ACHN (cell line): ENCODE results near the gene RBFOX2.
"Not testable (repeated sequence)": the region's sequence is repeated elsewhere in the genome, so short reads cannot be mapped to it uniquely, and the experiment has no call there.

Experiments used
- DNase-seq: peaks from one replicate; pipeline ENCODE4 v3.0.0-alpha.2; 2015
- in situ Hi-C: cut with HindIII; loops from 2 replicates; pipeline ENCODE4 v1.10.0; 2017; ENCODE audit warnings: low sequenced_read_pairs, low pct_ligation_motif_present, low pct_unique_long_range_greater_than_20kb

RBFOX2 gene

DNA sequence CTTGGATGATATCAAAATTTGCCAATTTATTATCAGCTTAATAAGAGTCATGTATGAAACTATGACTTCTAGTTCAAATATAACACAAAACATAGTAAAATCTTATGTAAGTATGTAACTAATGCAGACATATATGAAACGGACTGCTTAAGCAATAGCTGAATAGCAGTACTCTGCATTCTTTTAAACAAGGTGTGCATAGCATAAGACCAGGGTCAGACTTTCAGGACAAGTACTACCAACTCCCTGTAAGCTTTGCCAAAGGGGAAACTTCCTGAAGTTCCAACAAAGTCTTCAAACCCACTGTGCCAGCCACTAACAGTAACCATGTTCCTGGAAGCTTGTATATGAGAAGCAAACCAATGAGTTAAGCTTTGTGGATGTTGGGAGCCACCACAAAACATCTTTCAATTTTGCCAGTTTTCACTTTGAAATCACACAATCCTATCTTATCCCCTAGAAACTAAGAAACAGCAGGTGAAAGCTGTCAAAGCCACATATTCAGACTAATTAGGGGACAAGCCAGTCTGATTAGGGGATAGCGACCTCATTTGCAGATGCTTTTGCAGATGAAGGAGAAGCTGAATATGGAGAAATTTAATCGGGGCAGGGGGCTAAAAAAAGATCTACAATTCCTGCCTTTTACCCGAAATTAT lies 13.3 kb downstream of the RBFOX2 start:
- DNase-seq: no peak
- in situ Hi-C loops: no loop called here

- DNase-seq: no peak
- in situ Hi-C loops: no loop called here
Observed at GRCh38 chr22:36014546-36015074, 14.0 kb downstream of the RBFOX2 start.

DNA sequence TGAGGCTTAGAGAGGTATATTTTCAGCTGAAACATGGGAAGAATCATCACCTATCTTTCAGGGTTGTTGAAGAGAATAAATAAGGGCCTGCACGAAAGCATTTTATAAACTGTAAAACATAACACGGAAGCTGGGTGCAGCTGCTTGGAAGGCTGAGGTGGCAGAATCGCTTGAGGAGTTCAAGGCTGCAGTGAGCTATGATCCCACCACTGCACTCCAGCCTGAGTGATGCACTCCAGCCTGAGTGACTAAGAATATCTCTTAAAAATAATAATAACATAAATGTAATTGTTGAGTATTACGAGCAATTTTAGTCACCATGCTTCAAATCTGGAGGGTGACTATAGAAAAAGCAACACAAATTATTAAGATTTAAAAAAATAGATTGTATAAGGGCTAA lies 16.3 kb downstream of the RBFOX2 start:
- in situ Hi-C loops: no loop called here

GRCh38 chr22:36010882-36011281 lies 17.7 kb downstream of the RBFOX2 start:
- in situ Hi-C loops: no loop called here
- peak; percentile 20 for DNase-seq

More for the DNA sequence above, 16.3 kb downstream of the RBFOX2 start:
- DNase-seq: no peak

DNA sequence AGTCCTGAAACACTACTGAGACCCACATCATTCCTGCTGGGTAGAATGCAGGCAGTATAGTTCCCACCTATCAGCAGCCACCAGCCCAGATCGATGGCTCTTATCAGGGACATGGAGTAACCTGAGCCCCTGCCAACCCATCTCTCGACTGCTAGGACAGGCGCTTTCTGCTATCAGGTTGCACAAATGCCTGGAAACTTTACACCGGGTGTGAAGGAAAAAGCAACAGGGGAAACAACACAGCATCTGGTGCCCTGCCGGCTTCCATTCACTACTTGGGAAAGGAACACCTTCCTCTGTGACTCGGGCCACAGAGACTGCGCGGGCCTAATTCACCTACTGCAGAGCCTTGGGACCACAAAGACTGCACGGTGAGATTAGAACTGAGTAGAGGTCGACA lies 18.5 kb downstream of the RBFOX2 start:
- DNase-seq: no peak
- in situ Hi-C loops: no loop called here

DNA sequence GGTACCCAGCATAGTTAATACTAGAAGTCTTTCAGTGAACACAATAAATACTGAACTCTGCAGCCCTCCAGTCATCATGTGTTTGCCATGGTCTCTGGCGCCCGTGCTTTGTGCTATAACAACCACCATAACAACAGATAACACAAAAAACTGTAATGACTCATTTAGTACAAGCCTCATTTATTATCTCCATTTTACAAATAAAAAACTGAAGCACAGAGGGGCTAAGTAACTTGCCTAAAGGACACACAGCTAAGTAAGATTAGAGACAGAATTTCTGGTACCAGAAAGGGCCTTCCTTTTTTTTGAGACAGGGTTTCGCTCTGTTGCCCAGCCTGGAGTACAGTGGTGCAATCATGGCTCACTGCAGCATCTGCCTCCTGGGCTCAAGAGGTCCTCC lies 19.5 kb downstream of the RBFOX2 start:
- no peak for DNase-seq
- in situ Hi-C loops: no loop called here

- in situ Hi-C loops: no loop called here
Observed at GRCh38 chr22:36008565-36008964, 20.1 kb downstream of the RBFOX2 start.

GRCh38 chr22:36008131-36008530 lies 20.5 kb downstream of the RBFOX2 start:
- in situ Hi-C loops: no loop called here
- DNase-seq: no peak

More at GRCh38 chr22:36008565-36008964, 20.1 kb downstream of the RBFOX2 start:
- DNase-seq: no peak

DNA sequence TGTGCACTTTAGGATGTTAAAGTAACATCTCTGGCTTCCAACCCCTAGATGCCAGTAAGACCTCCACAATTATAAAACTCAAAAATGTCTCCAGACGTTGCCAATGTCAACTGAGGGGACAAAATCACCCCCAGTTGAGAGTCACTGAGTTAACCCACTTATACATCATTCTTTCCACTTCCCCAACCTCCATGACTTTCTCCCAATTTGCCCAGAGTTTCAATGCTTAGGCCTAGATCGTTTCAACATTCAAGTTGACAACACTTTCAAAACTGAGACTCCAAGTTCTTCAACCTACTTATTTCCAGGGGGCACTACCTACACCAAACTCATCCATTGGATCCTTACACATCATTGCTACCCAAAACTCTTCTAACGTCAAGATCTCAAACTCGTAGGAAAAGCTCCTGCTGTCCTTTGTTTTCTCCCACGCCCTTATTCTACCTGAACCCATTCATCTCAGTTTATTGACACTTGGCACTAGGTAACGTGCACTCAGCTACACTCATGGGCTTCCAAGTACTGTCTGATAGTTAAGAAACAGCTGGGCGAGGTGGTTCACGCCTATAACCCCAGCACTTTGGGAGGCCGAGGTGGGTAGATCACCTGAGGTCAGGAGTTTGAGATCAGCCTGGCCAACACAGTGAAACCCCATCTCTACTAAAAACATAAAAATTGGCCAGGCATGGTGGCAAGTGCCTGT lies 24.5 kb downstream of the RBFOX2 start:
- DNase-seq: no peak
- in situ Hi-C loops: no loop called here

DNA sequence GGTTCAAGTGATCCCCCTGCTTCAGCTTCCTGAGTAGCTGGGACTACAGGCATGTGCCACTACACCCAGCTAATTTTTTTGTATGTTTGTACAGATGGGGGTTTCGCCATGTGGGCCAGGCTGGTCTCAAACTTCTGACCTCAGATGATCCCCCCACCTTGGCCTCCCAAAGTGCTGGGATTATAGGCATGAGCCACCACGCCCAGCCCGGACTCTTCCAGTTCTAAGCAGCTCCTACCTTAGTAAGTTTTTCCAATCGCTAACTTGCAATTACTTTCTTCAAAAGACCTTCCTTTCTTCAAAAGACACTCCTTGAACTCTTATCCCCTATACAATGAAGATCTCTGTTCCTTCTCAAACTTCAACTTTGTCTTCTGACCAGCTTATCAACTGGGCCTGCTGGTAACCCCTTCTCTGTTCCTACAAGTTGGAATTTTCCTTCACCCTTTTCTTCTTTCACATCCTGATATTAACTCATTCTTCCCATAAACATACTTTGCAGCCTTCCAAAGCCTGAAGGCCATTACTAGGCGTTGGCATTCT lies 25.8 kb downstream of the RBFOX2 start:
- no peak for DNase-seq
- in situ Hi-C loops: no loop called here

GRCh38 chr22:36002084-36002483 lies 26.5 kb downstream of the RBFOX2 start:
- in situ Hi-C loops: no loop called here
- no peak for DNase-seq

GRCh38 chr22:35998748-35999147 lies 29.9 kb downstream of the RBFOX2 start:
- in situ Hi-C loops: no loop called here
- DNase-seq: no peak

- in situ Hi-C loops: no loop called here
- DNase-seq: no peak
Observed at GRCh38 chr22:35997438-35997837, 31.2 kb downstream of the RBFOX2 start.

- no peak for DNase-seq
- in situ Hi-C loops: no loop called here
Observed at GRCh38 chr22:35996596-35996995, 32.0 kb downstream of the RBFOX2 start.

- in situ Hi-C loops: no loop called here
- no peak for DNase-seq
Observed at GRCh38 chr22:35995772-35996171, 32.9 kb downstream of the RBFOX2 start.

DNA sequence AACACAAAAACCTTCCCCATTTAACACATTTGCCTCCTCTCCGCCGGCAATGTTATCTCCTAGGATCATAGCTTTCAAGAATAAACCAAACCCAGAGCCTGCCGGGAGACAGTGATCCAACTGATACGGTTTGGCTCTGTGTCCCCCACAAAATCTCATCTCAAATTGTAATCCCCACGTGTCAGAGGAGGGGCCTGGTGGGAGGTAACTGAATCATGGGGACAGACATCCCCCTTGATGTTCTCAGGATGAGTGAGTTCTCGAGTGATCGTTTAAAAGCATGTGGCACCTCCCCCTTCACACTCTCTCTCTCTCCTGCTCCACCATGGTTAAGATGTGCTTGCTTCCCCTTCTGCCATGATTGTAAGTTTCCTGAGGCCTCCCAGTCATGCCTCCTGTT lies 33.3 kb downstream of the RBFOX2 start:
- no peak for DNase-seq

GRCh38 chr22:35993727-35994126 lies 34.9 kb downstream of the RBFOX2 start:
- in situ Hi-C loops, DNase-seq: not testable (repeated sequence)

More for the DNA sequence above, 33.3 kb downstream of the RBFOX2 start:
- in situ Hi-C loops: no loop called here

GRCh38 chr22:35993048-35993714 lies 35.4 kb downstream of the RBFOX2 start:
- DNase-seq: no peak
- in situ Hi-C loops: no loop called here

GRCh38 chr22:35991168-35991567 lies 37.5 kb downstream of the RBFOX2 start:
- in situ Hi-C loops: no loop called here
- DNase-seq: no peak
